ENCODE data around the gene STXBP2.

STXBP2 gene

GRCh38 chr19:7598180-7598579, 38.7 kb upstream of the STXBP2 start:
- TF ChIP-seq CTCF (IDR thresholded peaks at IDR 0.05; ENCODE audit: low read depth, low read length): no peak
- no peak overlapping the region for H3K4me3 ChIP-seq (ENCODE audit: low read depth, low read length)

- no peak overlapping the region for H3K4me3 ChIP-seq (ENCODE audit: low read depth, low read length)
- TF ChIP-seq CTCF (IDR thresholded peaks at IDR 0.05; ENCODE audit: low read depth, low read length): no peak
Measured at GRCh38 chr19:7600721-7601120, 36.2 kb upstream of the STXBP2 start.

GRCh38 chr19:7602240-7602934, 34.5 kb upstream of the STXBP2 start:
- no peak for TF ChIP-seq CTCF (IDR thresholded peaks at IDR 0.05; ENCODE audit: low read depth, low read length)
- H3K4me3 ChIP-seq (ENCODE audit: low read depth, low read length): no peak overlapping the region

GRCh38 chr19:7602935-7603497, 33.9 kb upstream of the STXBP2 start:
- no peak for TF ChIP-seq CTCF (IDR thresholded peaks at IDR 0.05; ENCODE audit: low read depth, low read length)
- no peak overlapping the region for H3K4me3 ChIP-seq (ENCODE audit: low read depth, low read length)

DNA sequence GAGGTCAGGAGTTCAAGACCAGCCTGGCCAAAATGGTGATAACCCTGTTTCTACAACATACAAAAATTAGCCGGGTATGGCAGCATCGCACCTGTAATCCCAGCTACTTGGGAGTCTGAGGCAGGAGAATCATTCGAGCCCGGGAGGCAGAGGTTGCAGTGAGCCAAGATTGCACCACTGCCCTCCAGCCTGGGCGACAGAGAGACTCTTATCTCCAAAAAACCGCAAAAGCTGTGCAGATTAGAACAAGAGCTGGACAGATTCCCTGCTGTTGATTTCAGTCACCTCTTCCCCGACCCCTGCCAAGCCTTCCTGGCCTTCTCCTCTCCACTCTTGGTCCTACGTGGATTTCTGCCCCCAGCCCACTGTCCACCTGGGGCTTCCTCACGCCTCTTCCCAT, 33.0 kb upstream of the STXBP2 start:
- no peak overlapping the region for H3K4me3 ChIP-seq (ENCODE audit: low read depth, low read length)
- no peak for TF ChIP-seq CTCF (IDR thresholded peaks at IDR 0.05; ENCODE audit: low read depth, low read length)

- no peak for TF ChIP-seq CTCF (IDR thresholded peaks at IDR 0.05; ENCODE audit: low read depth, low read length)
Measured at GRCh38 chr19:7605490-7606222, 31.3 kb upstream of the STXBP2 start.

DNA sequence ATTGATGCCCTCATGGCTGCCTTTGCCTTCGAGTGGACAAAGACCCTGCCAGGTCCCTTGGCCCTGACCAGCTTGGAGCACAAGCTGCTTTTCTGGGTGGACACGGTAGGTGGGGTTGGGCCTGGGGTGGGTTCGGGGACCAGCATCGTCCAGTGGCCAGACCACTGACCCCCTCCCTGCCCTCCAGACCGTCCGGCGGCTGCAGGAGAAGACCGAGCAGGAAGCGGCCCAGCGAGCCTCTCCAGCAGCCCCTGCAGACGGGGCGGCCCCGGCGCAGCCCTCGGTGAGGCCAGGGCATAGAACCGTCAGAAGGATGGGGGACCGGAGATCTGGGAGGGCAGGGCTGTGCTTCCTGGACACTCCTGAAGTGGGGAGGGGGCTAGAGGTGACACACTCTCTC, 30.6 kb upstream of the STXBP2 start:
- no peak for TF ChIP-seq CTCF (IDR thresholded peaks at IDR 0.05; ENCODE audit: low read depth, low read length)
- no peak overlapping the region for H3K4me3 ChIP-seq (ENCODE audit: low read depth, low read length)

More at GRCh38 chr19:7605490-7606222, 31.3 kb upstream of the STXBP2 start:
- H3K4me3 ChIP-seq (ENCODE audit: low read depth, low read length): no peak overlapping the region

Data from WI38 (cell line).